ENCODE data around the gene AP1B1.
"Not testable (repeated sequence)": the region's sequence is repeated elsewhere in the genome, so short reads cannot be mapped to it uniquely, and the experiment has no call there.

Gene AP1B1

GRCh38 chr22:29427176-29427760 is 38.9 kb upstream of the AP1B1 start:
- no peaks in the 10 kb centered on the region for H3K4me1 ChIP-seq (ENCODE audit: control insufficient read depth in 1 of 2, insufficient read depth in 1 of 2, low read depth in 1 of 2, low read length in 1 of 2)
- TF ChIP-seq CTCF (IDR thresholded peaks at IDR 0.05) = no peak
- no peaks in the 10 kb centered on the region for H3K36me3 ChIP-seq
- no peak overlapping the region for H3K4me3 ChIP-seq (ENCODE audit: low read depth in 1 of 2, low read length in 1 of 2)
- H3K27ac ChIP-seq = no peak overlapping the region
- H3K9me3 ChIP-seq = no peaks in the 10 kb centered on the region
- peaks cover 27% of the 10 kb centered on the region for H3K27me3 ChIP-seq

GRCh38 chr22:29426476-29426875 is 38.1 kb upstream of the AP1B1 start:
- Histone ChIP-seq H3K36me3 (no peaks in the 10 kb centered on the region), H3K9me3 (no peaks in the 10 kb centered on the region), H3K27me3 (peaks cover 20% of the 10 kb centered on the region), H3K27ac (no peak overlapping the region), H3K4me3 (ENCODE audit: low read depth in 1 of 2, low read length in 1 of 2) (no peak overlapping the region), H3K4me1 (ENCODE audit: control insufficient read depth in 1 of 2, insufficient read depth in 1 of 2, low read depth in 1 of 2, low read length in 1 of 2) (no peaks in the 10 kb centered on the region)
- no peak for TF ChIP-seq CTCF (IDR thresholded peaks at IDR 0.05)

- not testable (repeated sequence) for H3K9me3 ChIP-seq; H3K36me3 ChIP-seq; H3K4me1 ChIP-seq (ENCODE audit: control insufficient read depth in 1 of 2, insufficient read depth in 1 of 2, low read depth in 1 of 2, low read length in 1 of 2); H3K27me3 ChIP-seq; H3K4me3 ChIP-seq (ENCODE audit: low read depth in 1 of 2, low read length in 1 of 2); H3K27ac ChIP-seq
Measured at GRCh38 chr22:29418704-29419103, 30.3 kb upstream of the AP1B1 start.

GRCh38 chr22:29414951-29415591 is 26.7 kb upstream of the AP1B1 start:
- peak overlapping the region in 1 of 2 experiments; percentile 64 for H3K4me3 ChIP-seq (ENCODE audit: low read depth in 1 of 2, low read length in 1 of 2)

GRCh38 chr22:29412772-29413171 is 24.4 kb upstream of the AP1B1 start:
- H3K27me3 ChIP-seq; H3K9me3 ChIP-seq; H3K27ac ChIP-seq; H3K4me1 ChIP-seq (ENCODE audit: control insufficient read depth in 1 of 2, insufficient read depth in 1 of 2, low read depth in 1 of 2, low read length in 1 of 2); H3K4me3 ChIP-seq (ENCODE audit: low read depth in 1 of 2, low read length in 1 of 2); H3K36me3 ChIP-seq: not testable (repeated sequence)
- TF ChIP-seq CTCF (IDR thresholded peaks at IDR 0.05) = peak; percentile 39

More at GRCh38 chr22:29414951-29415591, 26.7 kb upstream of the AP1B1 start:
- not testable (repeated sequence) for H3K4me1 ChIP-seq (ENCODE audit: control insufficient read depth in 1 of 2, insufficient read depth in 1 of 2, low read depth in 1 of 2, low read length in 1 of 2); H3K27me3 ChIP-seq; H3K36me3 ChIP-seq; H3K9me3 ChIP-seq
- H3K27ac ChIP-seq = peak overlapping the region; percentile 62

- H3K27me3 ChIP-seq; H3K36me3 ChIP-seq; H3K27ac ChIP-seq; H3K4me3 ChIP-seq (ENCODE audit: low read depth in 1 of 2, low read length in 1 of 2); H3K9me3 ChIP-seq; H3K4me1 ChIP-seq (ENCODE audit: control insufficient read depth in 1 of 2, insufficient read depth in 1 of 2, low read depth in 1 of 2, low read length in 1 of 2): not testable (repeated sequence)
Measured at GRCh38 chr22:29411569-29412211, 23.3 kb upstream of the AP1B1 start.

GRCh38 chr22:29408940-29409339 is 20.6 kb upstream of the AP1B1 start:
- H3K27me3 ChIP-seq = no peaks in the 10 kb centered on the region
- H3K9me3 ChIP-seq = no peaks in the 10 kb centered on the region
- no peaks in the 10 kb centered on the region for H3K36me3 ChIP-seq
- no peak overlapping the region for H3K4me3 ChIP-seq (ENCODE audit: low read depth in 1 of 2, low read length in 1 of 2)
- no peaks in the 10 kb centered on the region for H3K4me1 ChIP-seq (ENCODE audit: control insufficient read depth in 1 of 2, insufficient read depth in 1 of 2, low read depth in 1 of 2, low read length in 1 of 2)
- no peak for TF ChIP-seq CTCF (IDR thresholded peaks at IDR 0.05)
- no peak overlapping the region for H3K27ac ChIP-seq

- not testable (repeated sequence) for H3K36me3 ChIP-seq; H3K9me3 ChIP-seq; H3K27ac ChIP-seq; H3K4me3 ChIP-seq (ENCODE audit: low read depth in 1 of 2, low read length in 1 of 2); H3K27me3 ChIP-seq; H3K4me1 ChIP-seq (ENCODE audit: control insufficient read depth in 1 of 2, insufficient read depth in 1 of 2, low read depth in 1 of 2, low read length in 1 of 2)
Measured at GRCh38 chr22:29401538-29401937, 13.2 kb upstream of the AP1B1 start.
